Stomach (tissue), 4 donors: ENCODE results near the gene FAM124B.

Source experiments
- CTCF ChIP-seq, 7 experiments: fragments of 450-650 bp in 4 of 7; fragments of 200-600 bp in 3 of 7; sonication (generic) in 3 of 7; IDR thresholded peaks; one replicate each; pipeline ENCODE4 v1.5.1; 2016 to 2019; ENCODE audit warnings: antibody characterized with exemption in 7 of 7, control low read depth in 2 of 7, mild to moderate bottlenecking in 1 of 7
- POLR2A ChIP-seq, 4 donors: fragments of 450-650 bp; IDR thresholded peaks; one replicate each; pipeline ENCODE4 v1.6.1; 2016; ENCODE audit warnings: antibody characterized with exemption in 4 of 4, control low read depth in 2 of 4, mild to moderate bottlenecking in 1 of 4, moderate library complexity in 1 of 4

GRCh38 chr2:224427471-224427870 lies 25.6 kb upstream of the FAM124B start:
- TF ChIP-seq CTCF (IDR thresholded peaks at IDR 0.05) (no peak), POLR2A (IDR thresholded peaks at IDR 0.05) (no peak)
